HCT116 (cell line): ENCODE measurements around the gene KCNJ10.

Source experiments
- CEBPB ChIP-seq: IDR thresholded peaks from 2 replicates; pipeline ENCODE4 v1.6.1; 2012; ENCODE audit warnings: low read depth
- CTCF ChIP-seq, 3 experiments: fragments of 200-600 bp in 1 of 3; sonication (generic) in 1 of 3; IDR thresholded peaks in 2 of 3; conservative IDR thresholded peaks in 1 of 3; 2 replicates each; pipeline ENCODE4 v1.5.1; 2012 to 2017; ENCODE audit warnings: low read depth in 2 of 3, low read length in 2 of 3, antibody characterized with exemption in 1 of 3, borderline replicate concordance in 1 of 3, control low read depth in 1 of 3, mild to moderate bottlenecking in 1 of 3, mixed read lengths in 1 of 3, mixed run types in 1 of 3, moderate library complexity in 1 of 3; ENCODE audit not compliant: insufficient read depth in 1 of 3
- EGR1 ChIP-seq: IDR thresholded peaks from 2 replicates; pipeline ENCODE4 v1.6.1; 2012; ENCODE audit warnings: low read depth
- EZH2 ChIP-seq: fragments of 200-600 bp; sonication (generic); IDR thresholded peaks from 2 replicates; pipeline ENCODE4 v1.6.1; 2017; ENCODE audit warnings: antibody characterized with exemption, mixed run types
- POLR2A ChIP-seq: IDR thresholded peaks from 2 replicates; pipeline ENCODE4 v1.7.0; 2011; ENCODE audit warnings: borderline replicate concordance; ENCODE audit not compliant: insufficient read depth, insufficient read length; ENCODE audit errors: extremely low read depth
- POLR2AphosphoS5 ChIP-seq: IDR thresholded peaks from 2 replicates; pipeline ENCODE4 v1.6.1; 2011; ENCODE audit warnings: mild to moderate bottlenecking, low read depth, low read length, moderate library complexity
- YY1 ChIP-seq: IDR thresholded peaks from 2 replicates; pipeline ENCODE4 v1.6.1; 2011; ENCODE audit warnings: low read length, low read depth, moderate library complexity, mild to moderate bottlenecking; ENCODE audit not compliant: insufficient replicate concordance; ENCODE audit errors: extremely low read depth

DNA sequence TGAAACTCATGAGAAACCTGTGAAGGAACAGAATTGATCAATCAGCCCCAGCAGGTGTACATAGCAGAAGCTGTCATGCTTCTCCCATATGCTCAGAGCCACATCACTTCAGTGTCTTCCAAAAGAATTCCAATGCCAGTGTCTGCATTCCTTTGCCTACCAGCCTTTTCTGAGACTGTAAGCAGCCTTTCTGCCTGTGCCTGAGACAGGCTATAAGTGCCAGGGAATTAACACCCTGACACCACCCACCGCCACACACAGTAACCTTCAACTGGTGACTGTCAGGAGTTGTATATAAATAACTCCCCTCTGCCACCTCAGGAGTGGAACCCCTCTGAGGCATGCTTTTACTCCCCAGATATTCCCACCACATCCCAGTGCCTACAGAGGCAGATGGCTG is 77.8 kb downstream of the KCNJ10 start:
- TF ChIP-seq CTCF (IDR thresholded peaks at IDR 0.05 in 2 of 3, conservative IDR thresholded peaks at IDR 0.05 in 1 of 3; ENCODE audit: borderline replicate concordance in 1 of 3, insufficient read depth in 1 of 3, low read depth in 2 of 3, low read length in 2 of 3), result no peak
- no peak for TF ChIP-seq POLR2A
- no peak for TF ChIP-seq POLR2AphosphoS5
- no peak for TF ChIP-seq YY1
- no peak for TF ChIP-seq CEBPB
- no peak for TF ChIP-seq EZH2
- no peak for TF ChIP-seq EGR1
